Activated T-helper 17 cell treated with anti-CD3 and anti-CD28 coated beads, Interleukin-2, amount 50 U/mL, for 72 hours (primary cell): Measurements from ENCODE around the gene NEMP2. TPM values are rescaled to one million over a fixed set of nuclear protein-coding genes. Genes with fewer than 3 reads are reported as not detected.
"Not testable (repeated sequence)": the region's sequence is repeated elsewhere in the genome, so short reads cannot be mapped to it uniquely, and the experiment has no call there.

Source experiments
- ATAC-seq: fragments of 150-1000 bp; cut with Tn5 transposase; replicated peaks from 2 replicates; pipeline ENCODE4 v1.10.0; 2021; ENCODE audit warnings: mild to moderate bottlenecking, moderate library complexity
- H3K27ac Mint-ChIP-seq: one replicate; pipeline ENCODE4 v1.8.0; 2022; ENCODE audit warnings: mixed read lengths
- H3K27me3 Mint-ChIP-seq: one replicate; pipeline ENCODE4 v1.8.0; 2022; ENCODE audit warnings: mixed read lengths
- H3K36me3 Mint-ChIP-seq: one replicate; pipeline ENCODE4 v1.8.0; 2022; ENCODE audit warnings: low read depth, mild to moderate bottlenecking, mixed read lengths
- H3K4me1 Mint-ChIP-seq: one replicate; pipeline ENCODE4 v1.8.0; 2022; ENCODE audit warnings: mixed read lengths
- H3K4me3 Mint-ChIP-seq: one replicate; pipeline ENCODE4 v1.8.0; 2022; ENCODE audit warnings: mild to moderate bottlenecking, mixed read lengths
- H3K9me3 Mint-ChIP-seq: one replicate; pipeline ENCODE4 v1.8.0; 2022; ENCODE audit warnings: mixed read lengths
- total RNA-seq, 2 donors: library from RNA; stranded (reverse); gene quantifications; one replicate each; pipeline ENCODE4 v1.2.3, GENCODE V29; 2022

NEMP2 gene
- total RNA-seq, 2 donors from 2014 or later, result 10.6 to 16.5 TPM

GRCh38 chr2:190519975-190520767, 14.4 kb downstream of the NEMP2 start:
- peaks cover 31% of the 10 kb centered on the region for H3K36me3 Mint-ChIP-seq
- no peaks in the 10 kb centered on the region for H3K27me3 Mint-ChIP-seq
- peak overlapping the region; percentile 61 for H3K27ac Mint-ChIP-seq
- peak overlapping the region; percentile 9 for H3K4me3 Mint-ChIP-seq
- peaks cover 20% of the 10 kb centered on the region for H3K4me1 Mint-ChIP-seq
- ATAC-seq, result peak; percentile 54
- no peaks in the 10 kb centered on the region for H3K9me3 Mint-ChIP-seq

- H3K4me3 Mint-ChIP-seq, result no peak overlapping the region
- peaks cover 29% of the 10 kb centered on the region for H3K4me1 Mint-ChIP-seq
- no peak for ATAC-seq
- no peaks in the 10 kb centered on the region for H3K9me3 Mint-ChIP-seq
- no peak overlapping the region for H3K27ac Mint-ChIP-seq
- H3K36me3 Mint-ChIP-seq, result peaks cover 41% of the 10 kb centered on the region
- H3K27me3 Mint-ChIP-seq, result no peaks in the 10 kb centered on the region
Observed at GRCh38 chr2:190517468-190517867, 17.1 kb downstream of the NEMP2 start.

GRCh38 chr2:190515687-190516086, 18.8 kb downstream of the NEMP2 start:
- H3K4me3 Mint-ChIP-seq, result peak overlapping the region; percentile 37
- H3K36me3 Mint-ChIP-seq, result peaks cover 46% of the 10 kb centered on the region

GRCh38 chr2:190514676-190515075, 19.8 kb downstream of the NEMP2 start:
- H3K4me1 Mint-ChIP-seq, result peaks cover 18% of the 10 kb centered on the region
- ATAC-seq, result no peak
- H3K27ac Mint-ChIP-seq, result peak overlapping the region; percentile 51
- peak overlapping the region; percentile 37 for H3K4me3 Mint-ChIP-seq
- peaks cover 56% of the 10 kb centered on the region for H3K36me3 Mint-ChIP-seq
- no peaks in the 10 kb centered on the region for H3K9me3 Mint-ChIP-seq
- no peaks in the 10 kb centered on the region for H3K27me3 Mint-ChIP-seq

More at GRCh38 chr2:190515687-190516086, 18.8 kb downstream of the NEMP2 start:
- H3K27ac Mint-ChIP-seq, result peak overlapping the region; percentile 51
- no peaks in the 10 kb centered on the region for H3K9me3 Mint-ChIP-seq
- H3K27me3 Mint-ChIP-seq, result no peaks in the 10 kb centered on the region
- ATAC-seq, result peak; percentile 70
- H3K4me1 Mint-ChIP-seq, result peaks cover 25% of the 10 kb centered on the region

GRCh38 chr2:190513877-190514276, 20.6 kb downstream of the NEMP2 start:
- H3K27me3 Mint-ChIP-seq, result no peaks in the 10 kb centered on the region
- H3K27ac Mint-ChIP-seq, result no peak overlapping the region
- H3K36me3 Mint-ChIP-seq, result peaks cover 61% of the 10 kb centered on the region
- H3K4me3 Mint-ChIP-seq, result no peak overlapping the region
- H3K9me3 Mint-ChIP-seq, result no peaks in the 10 kb centered on the region
- no peak for ATAC-seq
- peaks cover 18% of the 10 kb centered on the region for H3K4me1 Mint-ChIP-seq

- H3K4me3 Mint-ChIP-seq, result no peak overlapping the region
- H3K27ac Mint-ChIP-seq, result no peak overlapping the region
- ATAC-seq, result no peak
- H3K9me3 Mint-ChIP-seq, result no peaks in the 10 kb centered on the region
- H3K36me3 Mint-ChIP-seq, result peaks cover 67% of the 10 kb centered on the region
- H3K27me3 Mint-ChIP-seq, result no peaks in the 10 kb centered on the region
- peaks cover 18% of the 10 kb centered on the region for H3K4me1 Mint-ChIP-seq
Observed at GRCh38 chr2:190512539-190513095, 21.9 kb downstream of the NEMP2 start.

- H3K27me3 Mint-ChIP-seq, result no peaks in the 10 kb centered on the region
- no peak overlapping the region for H3K4me3 Mint-ChIP-seq
- H3K27ac Mint-ChIP-seq, result no peak overlapping the region
- peaks cover 15% of the 10 kb centered on the region for H3K4me1 Mint-ChIP-seq
- no peak for ATAC-seq
- H3K36me3 Mint-ChIP-seq, result peaks cover 75% of the 10 kb centered on the region
- no peaks in the 10 kb centered on the region for H3K9me3 Mint-ChIP-seq
Observed at GRCh38 chr2:190511104-190511503, 23.4 kb downstream of the NEMP2 start.

- H3K9me3 Mint-ChIP-seq, result not testable (repeated sequence)
Observed at GRCh38 chr2:190509895-190510294, 24.6 kb downstream of the NEMP2 start.

GRCh38 chr2:190507135-190507534, 27.4 kb downstream of the NEMP2 start:
- Mint-ChIP-seq H3K36me3 (peaks cover 84% of the 10 kb centered on the region), H3K4me3 (no peak overlapping the region), H3K27ac (peak overlapping the region; percentile 84), H3K9me3 (no peaks in the 10 kb centered on the region), H3K4me1 (no peaks in the 10 kb centered on the region), H3K27me3 (no peaks in the 10 kb centered on the region)
- ATAC-seq, result no peak

More at GRCh38 chr2:190509895-190510294, 24.6 kb downstream of the NEMP2 start:
- H3K4me1 Mint-ChIP-seq, H3K27ac Mint-ChIP-seq, ATAC-seq, H3K27me3 Mint-ChIP-seq, H3K4me3 Mint-ChIP-seq: not testable (repeated sequence)
- peaks cover 84% of the 10 kb centered on the region for H3K36me3 Mint-ChIP-seq

GRCh38 chr2:190506666-190507065, 27.9 kb downstream of the NEMP2 start:
- no peaks in the 10 kb centered on the region for H3K4me1 Mint-ChIP-seq
- no peaks in the 10 kb centered on the region for H3K27me3 Mint-ChIP-seq
- peaks cover 86% of the 10 kb centered on the region for H3K36me3 Mint-ChIP-seq
- no peak for ATAC-seq
- H3K27ac Mint-ChIP-seq, result peak overlapping the region; percentile 84
- H3K4me3 Mint-ChIP-seq, result no peak overlapping the region
- H3K9me3 Mint-ChIP-seq, result no peaks in the 10 kb centered on the region

GRCh38 chr2:190505696-190506095, 28.8 kb downstream of the NEMP2 start:
- no peak for ATAC-seq
- Mint-ChIP-seq H3K9me3 (no peaks in the 10 kb centered on the region), H3K27me3 (no peaks in the 10 kb centered on the region), H3K4me3 (no peak overlapping the region), H3K27ac (peak overlapping the region; percentile 84), H3K4me1 (peaks cover 5% of the 10 kb centered on the region), H3K36me3 (peaks cover 90% of the 10 kb centered on the region)

GRCh38 chr2:190504912-190505311, 29.6 kb downstream of the NEMP2 start:
- no peak for ATAC-seq
- Mint-ChIP-seq H3K4me1 (peaks cover 5% of the 10 kb centered on the region), H3K36me3 (peaks cover 89% of the 10 kb centered on the region), H3K27me3 (no peaks in the 10 kb centered on the region), H3K4me3 (no peak overlapping the region), H3K27ac (peak overlapping the region; percentile 84), H3K9me3 (no peaks in the 10 kb centered on the region)

- Mint-ChIP-seq H3K36me3 (peaks cover 89% of the 10 kb centered on the region), H3K9me3 (no peaks in the 10 kb centered on the region), H3K27me3 (no peaks in the 10 kb centered on the region), H3K27ac (peak overlapping the region; percentile 28), H3K4me3 (no peak overlapping the region), H3K4me1 (peaks cover 5% of the 10 kb centered on the region)
- ATAC-seq, result no peak
Observed at GRCh38 chr2:190503088-190503487, 31.4 kb downstream of the NEMP2 start.

- H3K4me1 Mint-ChIP-seq, result peaks cover 5% of the 10 kb centered on the region
- H3K36me3 Mint-ChIP-seq, result peaks cover 86% of the 10 kb centered on the region
- H3K27me3 Mint-ChIP-seq, result no peaks in the 10 kb centered on the region
- H3K9me3 Mint-ChIP-seq, result no peaks in the 10 kb centered on the region
- H3K27ac Mint-ChIP-seq, result no peak overlapping the region
- ATAC-seq, result peak; percentile 35
- H3K4me3 Mint-ChIP-seq, result no peak overlapping the region
Observed at GRCh38 chr2:190501702-190502407, 32.7 kb downstream of the NEMP2 start.

- Mint-ChIP-seq H3K4me1 (peaks cover 5% of the 10 kb centered on the region), H3K9me3 (no peaks in the 10 kb centered on the region), H3K36me3 (peaks cover 85% of the 10 kb centered on the region), H3K4me3 (no peak overlapping the region), H3K27me3 (no peaks in the 10 kb centered on the region), H3K27ac (peak overlapping the region; percentile 51)
- ATAC-seq, result no peak
Observed at GRCh38 chr2:190501231-190501630, 33.3 kb downstream of the NEMP2 start.
